HG02870 (cell line): Measurements from ENCODE around the gene OSER1.
"Not testable (repeated sequence)": the region's sequence is repeated elsewhere in the genome, so short reads cannot be mapped to it uniquely, and the experiment has no call there.

ENCODE experiments used
- ATAC-seq: cut with Tn5 transposase; IDR thresholded peaks from one replicate; pipeline ENCODE4 v1.9.1; 2021; ENCODE audit warnings: mild to moderate bottlenecking, moderate library complexity; ENCODE audit not compliant: unreplicated experiment

OSER1 gene

GRCh38 chr20:44204156-44204831 lies 6.3 kb downstream of the OSER1 start:
- no peak for ATAC-seq

DNA sequence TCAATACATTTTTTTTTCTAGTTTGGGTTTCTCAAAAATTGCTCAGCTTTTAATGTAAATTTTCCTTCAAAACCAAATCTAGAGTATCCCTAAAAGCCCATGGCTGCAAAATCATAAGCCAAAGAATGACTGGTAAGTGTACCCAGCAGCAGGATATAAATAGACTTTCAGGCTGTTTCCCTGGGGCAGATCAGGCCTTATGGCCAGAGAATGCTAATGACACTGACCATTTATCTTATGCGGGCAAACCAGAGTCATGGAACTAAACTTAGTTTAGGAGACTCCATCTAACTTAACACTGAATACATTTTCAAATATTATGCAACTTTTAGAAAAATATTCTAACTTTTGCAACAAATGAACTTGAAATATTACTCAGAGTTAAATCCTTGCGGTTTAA lies 7.4 kb downstream of the OSER1 start:
- ATAC-seq: no peak

- ATAC-seq: no peak
Measured at GRCh38 chr20:44200983-44201382, 9.6 kb downstream of the OSER1 start.

- ATAC-seq: no peak
Measured at GRCh38 chr20:44200371-44200770, 10.2 kb downstream of the OSER1 start.

DNA sequence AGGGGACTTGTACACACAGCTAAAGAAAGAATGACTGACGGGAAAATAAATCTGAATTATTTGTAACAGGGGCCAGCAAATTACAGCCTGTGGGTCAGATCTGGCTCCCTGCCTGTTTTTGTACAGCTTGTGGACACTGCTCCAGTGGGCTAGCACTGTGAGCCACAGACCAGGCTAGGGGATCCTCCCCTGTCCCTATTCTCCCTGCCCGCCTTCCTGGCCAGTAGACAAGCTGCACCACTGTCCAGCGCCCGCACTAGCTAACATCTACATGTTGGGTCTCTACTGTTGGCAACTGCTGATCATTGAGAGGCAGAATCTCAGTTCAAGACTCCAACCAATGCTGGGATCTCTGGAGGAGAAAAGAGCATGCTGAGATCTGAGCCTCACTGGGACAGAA lies 10.7 kb downstream of the OSER1 start:
- no peak for ATAC-seq

DNA sequence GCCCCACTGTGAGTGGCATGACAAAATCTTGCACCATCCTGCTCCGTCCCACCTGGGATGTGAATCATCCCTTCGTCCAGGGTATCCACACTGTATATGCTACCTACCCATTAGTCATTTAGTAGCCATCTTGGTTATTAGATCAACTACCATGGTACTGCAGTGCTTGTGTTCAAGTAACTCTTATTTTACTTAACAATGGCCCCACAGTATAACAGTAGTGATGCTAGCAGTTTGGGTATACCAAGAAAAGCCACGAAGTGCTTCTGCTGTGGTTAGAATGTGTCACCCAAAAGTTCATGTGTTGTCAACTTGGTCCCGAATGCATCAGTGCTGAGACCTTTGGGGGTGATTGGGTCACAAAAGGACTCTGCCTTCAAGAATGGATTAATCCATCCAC lies 11.7 kb downstream of the OSER1 start:
- no peak for ATAC-seq

DNA sequence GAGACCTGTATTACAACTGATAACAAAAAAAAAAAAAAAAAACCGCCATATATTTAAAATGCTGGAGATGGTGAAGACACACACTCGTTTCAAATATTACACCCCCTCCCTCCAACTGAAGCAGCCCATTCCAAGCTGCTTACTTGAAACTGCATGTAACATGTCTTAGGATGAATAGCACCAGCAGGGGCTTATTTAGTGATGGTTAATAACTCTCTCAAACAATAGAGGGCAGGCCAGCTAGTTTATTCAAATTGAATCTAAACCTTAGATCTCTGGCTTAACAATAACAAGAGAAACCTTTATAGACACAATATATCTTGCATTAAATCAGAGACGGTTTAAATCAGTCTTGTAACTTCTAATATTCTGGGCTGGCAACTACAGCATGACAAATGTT lies 14.3 kb downstream of the OSER1 start:
- no peak for ATAC-seq

DNA sequence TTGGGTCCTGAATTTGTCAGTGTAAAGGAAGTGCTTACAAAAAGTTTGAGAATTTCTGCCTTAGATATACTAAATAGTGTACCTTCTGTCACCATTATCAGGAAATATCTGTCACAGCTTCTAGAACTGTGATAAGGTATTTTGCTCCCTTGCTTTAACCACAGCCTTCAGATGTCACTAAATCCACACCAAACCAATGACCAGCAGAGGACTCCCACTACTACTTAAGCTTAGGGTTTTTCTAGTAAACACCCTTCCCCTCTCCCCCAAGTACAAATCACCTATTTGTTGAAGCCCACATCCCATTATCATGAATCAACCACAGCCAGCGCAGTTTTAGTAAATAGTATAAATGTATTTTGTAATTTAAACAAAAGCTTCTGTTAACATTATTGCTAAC lies 15.0 kb downstream of the OSER1 start:
- no peak for ATAC-seq

- no peak for ATAC-seq
Measured at GRCh38 chr20:44193801-44194200, 16.8 kb downstream of the OSER1 start.

DNA sequence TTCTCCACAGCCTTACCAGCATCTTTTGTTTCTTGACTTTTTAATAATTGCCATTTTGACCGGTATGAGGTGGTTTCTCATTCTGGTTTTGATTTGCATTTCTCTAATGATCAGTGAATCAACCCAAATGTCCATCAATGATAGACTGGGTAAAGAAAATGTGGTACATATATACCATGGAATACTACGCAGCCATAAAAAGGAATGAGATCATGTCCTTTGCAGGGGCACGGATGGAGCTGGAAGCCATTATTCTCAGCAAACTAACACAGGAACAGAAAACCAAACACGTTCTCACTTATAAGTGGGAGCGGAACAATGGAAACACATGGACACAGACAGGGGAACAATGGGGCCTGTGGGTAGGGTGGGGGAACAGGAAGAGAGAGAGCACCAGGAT lies 18.9 kb downstream of the OSER1 start:
- ATAC-seq: not testable (repeated sequence)

- ATAC-seq: not testable (repeated sequence)
Measured at GRCh38 chr20:44190197-44190852, 20.2 kb downstream of the OSER1 start.

GRCh38 chr20:44188752-44189151 lies 21.8 kb downstream of the OSER1 start:
- ATAC-seq: no peak

DNA sequence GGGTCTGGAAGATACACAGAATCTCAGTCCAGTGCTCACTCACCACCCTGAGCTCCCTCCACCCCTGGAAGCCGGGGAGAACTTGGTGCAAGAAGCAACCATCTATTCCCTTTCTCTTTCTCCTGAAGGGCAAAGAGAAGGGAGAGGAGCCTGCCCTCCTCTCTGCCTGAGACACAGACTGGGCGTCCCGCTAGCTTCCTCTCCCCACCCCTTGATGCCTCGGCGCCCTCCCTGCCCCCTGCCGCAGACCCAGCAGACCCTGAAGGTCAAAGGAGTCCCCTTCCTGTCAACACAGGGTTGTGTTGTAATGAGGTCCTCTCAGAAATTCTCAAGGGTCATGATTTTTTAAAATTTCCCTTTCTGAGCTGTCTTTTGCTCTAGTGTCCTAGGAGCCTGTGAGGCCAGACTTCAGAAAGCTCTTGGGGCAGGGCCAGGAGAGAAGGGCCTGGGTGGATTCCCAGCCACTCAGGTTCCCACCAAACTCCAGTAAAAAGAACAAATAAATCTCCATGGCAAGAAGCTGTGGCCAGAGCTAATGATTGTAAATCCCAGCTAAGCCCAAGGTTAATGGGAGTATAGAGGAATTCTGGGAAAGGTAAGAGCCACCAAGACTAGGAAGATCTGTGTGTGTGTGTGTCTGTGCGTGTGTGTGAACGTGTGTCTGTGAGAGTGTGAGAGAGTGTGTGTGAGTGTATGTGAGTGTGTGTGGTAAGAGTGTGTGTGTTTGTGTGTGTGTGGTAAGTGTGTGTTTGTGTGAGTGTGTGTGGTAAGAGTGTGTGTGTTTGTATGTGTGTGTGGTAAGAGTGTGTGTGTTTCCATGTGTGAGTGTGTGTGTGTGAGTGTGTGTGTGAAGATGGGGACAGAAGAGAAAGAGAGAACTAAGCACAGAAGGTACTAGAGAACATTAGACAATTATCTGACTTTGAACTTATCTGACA lies 22.5 kb downstream of the OSER1 start:
- ATAC-seq: no peak

- no peak for ATAC-seq
Measured at GRCh38 chr20:44187054-44187771, 23.4 kb downstream of the OSER1 start, which contains the start of gene JPH2. Gene JPH2, minus strand, starts transcription at chr20:44187188. Its CDS starts 483 bp downstream, at chr20:44186705.

- ATAC-seq: no peak
Measured at GRCh38 chr20:44186674-44187053, 23.9 kb downstream of the OSER1 start.

DNA sequence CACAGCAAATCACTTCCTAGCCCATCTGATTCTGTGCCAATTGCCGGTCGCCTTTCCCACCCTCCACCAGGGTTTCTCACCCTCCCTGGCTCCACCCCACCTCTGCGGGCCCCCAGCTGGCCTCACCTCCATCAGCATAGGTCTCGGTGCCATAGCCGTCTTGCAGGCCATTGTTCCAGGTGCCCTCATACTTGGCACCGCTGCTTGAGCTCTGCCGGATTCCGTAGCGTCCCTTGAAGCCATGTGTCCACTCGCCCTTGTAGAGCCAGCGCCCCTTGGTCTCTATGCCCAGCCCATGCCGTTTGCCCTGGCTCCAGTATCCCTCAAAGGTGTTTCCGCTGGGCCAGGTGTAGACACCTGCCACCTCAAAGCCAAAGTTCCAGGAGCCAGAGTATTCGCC lies 24.4 kb downstream of the OSER1 start:
- no peak for ATAC-seq

- no peak for ATAC-seq
Measured at GRCh38 chr20:44185574-44185973, 25.0 kb downstream of the OSER1 start.

DNA sequence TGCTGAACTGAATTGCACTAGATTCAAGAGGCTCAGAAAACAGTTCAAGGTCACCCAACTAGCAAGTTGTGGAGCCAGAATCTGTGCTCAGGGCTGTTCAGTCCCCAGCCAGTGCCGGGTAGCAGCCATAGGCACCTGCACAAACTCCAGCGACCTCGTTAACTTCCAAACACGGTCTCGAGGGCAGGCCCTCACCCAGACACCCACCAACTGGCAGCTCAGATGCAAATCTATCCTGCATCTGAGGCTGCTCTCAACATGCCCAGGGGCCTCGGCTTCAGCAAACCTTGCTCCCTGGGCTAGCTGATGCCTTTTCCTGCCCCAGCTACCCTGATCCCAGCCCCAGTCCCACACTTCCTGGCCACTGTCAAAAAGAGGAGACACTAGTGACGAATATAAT lies 27.3 kb downstream of the OSER1 start:
- no peak for ATAC-seq

GRCh38 chr20:44182863-44183262 lies 27.7 kb downstream of the OSER1 start:
- no peak for ATAC-seq

- no peak for ATAC-seq
Measured at GRCh38 chr20:44182135-44182765, 28.3 kb downstream of the OSER1 start.

- ATAC-seq: no peak
Measured at GRCh38 chr20:44181611-44182010, 29.0 kb downstream of the OSER1 start.
